Activated CD4-positive, alpha-beta T cell treated with anti-CD3 and anti-CD28 coated beads for 36 hours (primary cell): Measurements from ENCODE around the gene PSMB7. TPM values are rescaled to one million over a fixed set of nuclear protein-coding genes. Genes with fewer than 3 reads are reported as not detected.

Experiments used
- ATAC-seq: fragments of 200-7000 bp; cut with Tn5 transposase; one replicate; pipeline ENCODE4 v1.10.0; 2021; ENCODE audit warnings: mild to moderate bottlenecking, moderate library complexity
- CTCF ChIA-PET: fragments of 350-600 bp; sonication (Branson Sonifier 250); formaldehyde crosslinking; loops from one replicate; lab custom pipeline; 2021; ENCODE audit warnings: antibody characterized with exemption; lab: Charles Lee
- POLR2A ChIA-PET: fragments of 350-600 bp; sonication (Branson Sonifier 250); formaldehyde crosslinking; loops from one replicate; lab custom pipeline; 2021; ENCODE audit warnings: antibody characterized with exemption, inconsistent platforms; lab: Charles Lee
- DNase-seq: peaks from one replicate; pipeline ENCODE4 v3.0.0-alpha.2; 2020
- H3K27ac Mint-ChIP-seq: one replicate; pipeline ENCODE4 v1.8.0; 2021; ENCODE audit warnings: mixed read lengths
- H3K27me3 Mint-ChIP-seq: one replicate; pipeline ENCODE4 v1.8.0; 2021; ENCODE audit warnings: mixed read lengths
- H3K36me3 Mint-ChIP-seq: one replicate; pipeline ENCODE4 v1.8.0; 2021; ENCODE audit warnings: low read depth, mixed read lengths
- H3K4me1 Mint-ChIP-seq: one replicate; pipeline ENCODE4 v1.8.0; 2021; ENCODE audit warnings: mixed read lengths
- H3K4me3 Mint-ChIP-seq: one replicate; pipeline ENCODE4 v1.8.0; 2021; ENCODE audit warnings: mild to moderate bottlenecking, moderate library complexity, mixed read lengths
- H3K9me3 Mint-ChIP-seq: one replicate; pipeline ENCODE4 v1.8.0; 2021; ENCODE audit warnings: low read depth, mixed read lengths
- intact Hi-C, 2 experiments: fragments of 100-400 bp; cut with DNase I in 1 of 2; cut with micrococcal nuclease in 1 of 2; formaldehyde crosslinking; loops; one replicate each; pipeline versions ENCODE4 v1.14.2 to v1.15.1; 2022 to 2024; cut with DNase I, micrococcal nuclease
- total RNA-seq, 2 experiments: library from RNA; stranded (reverse); gene quantifications; one replicate each; pipeline ENCODE4 v1.2.3, GENCODE V29; 2021

PSMB7 gene
- total RNA-seq, 2 experiments from 2014 or later = 143 to 164 TPM

DNA sequence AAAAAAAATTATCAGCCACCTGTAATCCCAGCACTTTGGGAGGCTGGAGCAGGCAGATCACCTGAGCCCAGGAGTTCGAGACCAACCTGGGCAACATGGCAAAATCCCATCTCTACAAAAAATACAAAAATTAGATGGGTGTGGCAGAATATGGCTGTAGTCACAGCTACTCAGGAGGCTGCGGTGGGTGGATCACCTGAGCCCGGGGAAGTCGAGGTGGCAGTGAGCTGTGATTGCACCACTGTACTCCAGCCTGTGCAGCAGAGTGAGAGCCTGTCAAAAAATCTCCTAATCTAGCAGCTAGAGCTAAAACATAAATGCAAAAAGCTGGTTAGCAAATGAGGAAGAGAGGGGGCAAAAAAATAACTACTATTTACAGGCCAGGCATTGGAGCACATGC lies 12.0 kb downstream of the PSMB7 start:
- DNase-seq (no peak), ATAC-seq (no peak)
- Mint-ChIP-seq H3K4me1 (peaks cover 15% of the 10 kb centered on the region), H3K36me3 (peaks cover 40% of the 10 kb centered on the region), H3K4me3 (no peak overlapping the region), H3K27me3 (no peaks in the 10 kb centered on the region), H3K27ac (no peak overlapping the region), H3K9me3 (no peaks in the 10 kb centered on the region)
- ChIA-PET CTCF (interaction anchor here (1.0 kb wide), 1 partner anchor 8 kb away, joined by 3 read pairs; no protein-coding TSS in a partner anchor), POLR2A (no interaction called here)
- intact Hi-C loops = no loop called here

DNA sequence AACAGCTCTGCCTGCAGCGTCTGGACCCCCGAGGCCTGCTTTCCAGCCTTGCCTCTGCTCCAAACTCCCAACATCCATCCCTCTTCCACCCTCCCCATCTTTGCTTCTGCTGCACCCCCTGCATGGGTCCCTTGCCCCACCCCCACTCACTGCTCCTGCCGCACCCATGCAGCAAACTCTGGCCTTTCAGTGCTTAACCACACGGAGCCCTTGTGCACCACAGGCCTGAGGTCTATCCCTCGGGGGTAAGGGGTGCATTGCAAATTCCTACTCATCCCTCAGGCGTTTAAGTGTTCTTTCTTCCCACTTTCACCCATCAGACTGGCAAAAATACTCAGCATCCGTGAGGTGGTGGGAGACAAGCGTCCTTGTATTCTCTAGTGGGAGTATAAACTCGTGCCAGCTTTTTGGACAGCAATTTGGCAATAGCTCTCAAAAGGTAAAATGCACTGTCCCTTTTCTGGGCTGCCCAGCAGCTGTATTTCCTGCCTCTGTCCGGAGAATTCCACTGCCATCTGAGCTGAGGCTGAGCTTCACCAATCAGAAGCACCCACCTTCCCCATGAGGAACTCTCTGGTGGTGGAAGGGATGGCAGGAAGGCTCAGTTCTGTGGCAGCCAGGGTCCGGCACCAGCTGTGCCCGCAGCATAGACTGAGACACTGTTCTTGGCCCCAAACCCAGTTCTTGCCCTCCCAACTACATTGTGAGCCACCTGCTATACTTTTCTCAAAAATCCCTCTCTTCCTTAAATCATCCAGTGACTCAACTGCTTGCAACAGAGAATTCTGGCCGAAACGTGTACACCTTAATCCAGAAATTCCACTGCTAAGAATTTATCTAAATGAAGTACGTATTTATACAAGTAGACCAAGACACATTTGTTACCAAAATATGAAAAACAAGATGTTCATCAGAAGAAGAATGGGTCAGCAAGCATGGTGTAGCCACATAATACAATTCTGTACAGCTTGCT lies 15.0 kb downstream of the PSMB7 start:
- Mint-ChIP-seq H3K27ac (no peak overlapping the region), H3K4me1 (peaks cover 19% of the 10 kb centered on the region), H3K36me3 (peaks cover 21% of the 10 kb centered on the region), H3K9me3 (no peaks in the 10 kb centered on the region), H3K4me3 (no peak overlapping the region), H3K27me3 (no peaks in the 10 kb centered on the region)
- POLR2A ChIA-PET = interaction anchor here (0.6 kb wide), 1 partner anchor 15 kb away, joined by 6 read pairs; no protein-coding TSS in a partner anchor
- DNase-seq (no peak), ATAC-seq (no peak)
- CTCF ChIA-PET = interaction anchor here (0.7 to 2.9 kb wide), 4 partner anchors 9 to 18 kb away, joined by 3 to 17 read pairs (median 4); no protein-coding TSS in a partner anchor
- intact Hi-C loops = no loop called here

DNA sequence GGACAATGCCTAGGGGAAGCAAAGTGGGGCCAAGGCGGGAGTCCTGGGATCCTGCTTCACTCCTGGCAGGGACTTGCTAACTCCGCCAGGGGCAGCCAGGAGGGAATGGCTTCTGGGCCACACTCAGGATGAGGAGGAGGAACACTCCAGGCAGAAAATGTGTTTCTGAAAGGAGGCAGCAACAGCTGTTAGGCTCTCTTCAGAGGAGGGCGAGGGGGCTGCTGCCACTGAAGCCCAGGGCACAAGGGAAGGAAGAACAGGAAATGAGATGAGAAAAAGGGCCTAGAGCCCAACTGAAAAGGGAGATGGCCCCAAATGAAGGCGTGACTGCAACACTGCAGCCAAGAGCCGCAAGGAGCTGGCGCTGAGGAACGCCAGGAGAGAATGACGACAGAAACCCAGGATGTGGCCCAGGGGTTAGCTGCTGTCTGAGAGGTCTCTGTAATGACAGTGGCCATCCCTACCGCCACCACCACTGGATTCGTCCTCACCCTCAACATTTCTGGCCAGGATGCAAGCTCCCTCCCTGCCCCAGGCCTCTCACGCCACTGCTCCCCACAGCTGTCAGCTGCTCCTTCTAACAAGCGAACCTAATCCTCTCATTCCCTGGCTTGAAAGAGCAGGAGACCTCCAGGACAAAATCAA lies 15.8 kb downstream of the PSMB7 start:
- CTCF ChIA-PET = interaction anchor here (0.7 to 2.9 kb wide), 4 partner anchors 8 to 28 kb away, joined by 3 to 17 read pairs (median 4); no protein-coding TSS in a partner anchor
- H3K4me3 Mint-ChIP-seq = no peak overlapping the region
- no peak overlapping the region for H3K27ac Mint-ChIP-seq
- DNase-seq (no peak), ATAC-seq (no peak)
- intact Hi-C loops = no loop called here
- peaks cover 24% of the 10 kb centered on the region for H3K4me1 Mint-ChIP-seq
- H3K36me3 Mint-ChIP-seq = peaks cover 16% of the 10 kb centered on the region
- H3K27me3 Mint-ChIP-seq = no peaks in the 10 kb centered on the region
- POLR2A ChIA-PET = no interaction called here
- no peaks in the 10 kb centered on the region for H3K9me3 Mint-ChIP-seq

DNA sequence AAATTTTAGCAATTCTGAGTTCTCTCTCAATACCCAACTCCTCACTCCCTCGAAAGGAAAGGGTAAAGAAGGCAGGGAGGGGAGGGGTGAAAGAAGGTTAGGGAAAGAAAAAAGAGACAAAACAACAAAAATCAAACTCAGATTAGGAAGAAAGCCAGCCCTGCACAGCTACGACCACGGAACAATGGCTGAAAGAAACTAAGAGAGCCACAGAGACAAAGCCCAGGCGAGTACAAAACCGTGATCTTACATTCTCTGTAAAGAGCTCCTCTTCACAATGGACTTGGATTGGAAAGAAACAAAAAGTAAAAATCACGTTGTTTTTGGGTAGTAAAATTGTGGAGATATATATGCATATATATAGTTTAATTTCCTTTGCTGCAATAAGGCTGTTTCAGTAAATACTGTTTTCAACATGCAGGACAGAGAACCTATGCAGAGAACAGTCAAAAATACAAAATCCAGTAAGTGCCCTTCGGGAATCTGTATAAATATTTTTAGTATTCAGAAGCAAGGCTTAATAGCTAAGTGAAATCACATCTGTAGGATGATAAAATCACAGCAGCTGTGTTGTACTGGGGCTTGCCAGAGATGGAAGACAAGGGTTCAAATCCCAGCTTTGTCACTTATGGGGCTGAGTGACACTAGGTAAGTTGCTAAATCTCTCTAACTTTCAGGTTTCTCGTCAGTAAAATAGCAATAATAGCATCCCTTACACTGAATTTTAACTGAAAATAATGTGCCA lies 16.9 kb downstream of the PSMB7 start:
- Mint-ChIP-seq H3K36me3 (peaks cover 16% of the 10 kb centered on the region), H3K27ac (no peak overlapping the region), H3K27me3 (no peaks in the 10 kb centered on the region), H3K4me1 (peaks cover 34% of the 10 kb centered on the region), H3K4me3 (no peak overlapping the region), H3K9me3 (no peaks in the 10 kb centered on the region)
- POLR2A ChIA-PET = no interaction called here
- DNase-seq (no peak), ATAC-seq (no peak)
- intact Hi-C loops = no loop called here
- CTCF ChIA-PET = interaction anchor here (0.7 to 1.5 kb wide), 5 partner anchors 12 to 139 kb away, joined by 3 to 7 read pairs (median 3); no protein-coding TSS in a partner anchor

DNA sequence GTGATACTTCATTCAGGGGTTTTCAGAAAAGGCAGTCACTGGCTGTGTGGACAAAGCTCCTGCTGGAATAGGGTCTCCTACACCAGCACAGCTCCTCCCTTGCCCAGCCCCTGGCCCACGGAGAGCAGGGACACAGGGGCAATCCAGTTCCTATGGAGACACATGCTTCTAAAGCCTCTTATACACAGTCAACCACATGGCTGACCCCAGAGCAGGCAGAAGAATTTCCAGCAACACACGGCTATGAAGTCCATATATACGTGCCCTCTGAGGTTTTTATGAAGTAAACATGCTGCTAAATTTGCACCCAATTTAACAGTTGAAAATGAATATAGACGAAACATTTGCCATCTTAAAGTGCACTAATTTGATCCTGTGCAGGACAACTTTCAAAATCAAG lies 19.4 kb downstream of the PSMB7 start:
- Mint-ChIP-seq H3K4me3 (no peak overlapping the region), H3K4me1 (peaks cover 48% of the 10 kb centered on the region), H3K27me3 (no peaks in the 10 kb centered on the region), H3K36me3 (peaks cover 10% of the 10 kb centered on the region), H3K27ac (no peak overlapping the region), H3K9me3 (no peaks in the 10 kb centered on the region)
- ChIA-PET CTCF (interaction anchor here (0.6 to 1.4 kb wide), 4 partner anchors 9 to 592 kb away, joined by 3 read pairs; no protein-coding TSS in a partner anchor), POLR2A (no interaction called here)
- ATAC-seq = no peak
- DNase-seq = no peak
- intact Hi-C loops = loop anchor here in 1 of 2 experiments (2.0 kb wide), 1 partner anchor 269 kb away; no protein-coding TSS in a partner anchor

DNA sequence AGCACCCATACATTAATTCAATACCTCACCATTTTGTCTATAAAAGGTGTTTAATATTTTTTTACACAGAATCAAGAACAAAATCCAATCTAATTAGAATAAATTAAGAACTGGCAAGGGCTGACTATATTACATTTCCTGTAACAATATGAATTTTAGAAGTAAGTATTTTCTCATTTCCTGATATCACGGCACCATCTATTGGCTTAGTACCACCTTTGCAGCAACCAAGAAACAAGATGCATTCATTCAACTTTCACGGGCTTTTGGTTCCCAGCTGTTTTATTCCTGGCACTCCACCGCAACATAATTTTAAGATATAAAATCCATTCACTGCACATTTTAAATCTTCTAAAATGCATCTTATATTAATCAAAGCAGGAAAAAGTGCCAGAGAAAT lies 20.6 kb downstream of the PSMB7 start:
- Mint-ChIP-seq H3K36me3 (peaks cover 6% of the 10 kb centered on the region), H3K4me3 (no peak overlapping the region), H3K4me1 (peaks cover 54% of the 10 kb centered on the region), H3K27ac (peak overlapping the region; percentile 55), H3K27me3 (no peaks in the 10 kb centered on the region), H3K9me3 (no peaks in the 10 kb centered on the region)
- intact Hi-C loops = loop anchor here (2.0 to 5.0 kb wide), 2 partner anchors 267 to 268 kb away; no protein-coding TSS in a partner anchor
- ATAC-seq (peak; percentile 21), DNase-seq (no peak)
- ChIA-PET CTCF (interaction anchor here (0.7 to 1.5 kb wide), 4 partner anchors 8 to 420 kb away, joined by 3 to 6 read pairs (median 3); no protein-coding TSS in a partner anchor), POLR2A (no interaction called here)

DNA sequence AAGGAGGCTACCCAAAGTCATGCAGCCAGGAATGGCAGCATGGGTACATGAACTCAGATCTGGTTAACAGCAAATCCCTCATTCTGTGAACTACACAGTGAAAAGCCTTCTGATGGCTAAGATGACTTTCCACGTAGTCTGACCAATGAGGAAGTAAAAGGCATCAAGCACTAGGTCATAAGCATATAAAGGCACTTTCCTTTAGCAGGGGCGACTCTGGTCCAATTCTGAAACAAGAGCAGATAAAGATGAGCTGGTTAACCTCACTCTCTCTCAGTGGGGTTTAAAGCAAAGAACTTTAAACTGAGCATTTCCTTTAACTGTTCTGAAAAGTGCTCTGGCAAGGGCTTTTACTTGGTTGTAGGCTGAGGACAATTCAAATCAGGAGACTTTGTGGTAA lies 21.1 kb downstream of the PSMB7 start:
- POLR2A ChIA-PET = no interaction called here
- Mint-ChIP-seq H3K27ac (peak overlapping the region; percentile 55), H3K4me1 (peaks cover 57% of the 10 kb centered on the region), H3K9me3 (no peaks in the 10 kb centered on the region), H3K27me3 (no peaks in the 10 kb centered on the region), H3K4me3 (no peak overlapping the region), H3K36me3 (peaks cover 6% of the 10 kb centered on the region)
- no peak for DNase-seq
- peak; percentile 89 for ATAC-seq
- intact Hi-C loops = loop anchor here (2.0 to 5.0 kb wide), 2 partner anchors 267 kb away; no protein-coding TSS in a partner anchor
- CTCF ChIA-PET = interaction anchor here (0.6 to 1.5 kb wide), 2 partner anchors 33 to 267 kb away, joined by 3 to 6 read pairs; no protein-coding TSS in a partner anchor

DNA sequence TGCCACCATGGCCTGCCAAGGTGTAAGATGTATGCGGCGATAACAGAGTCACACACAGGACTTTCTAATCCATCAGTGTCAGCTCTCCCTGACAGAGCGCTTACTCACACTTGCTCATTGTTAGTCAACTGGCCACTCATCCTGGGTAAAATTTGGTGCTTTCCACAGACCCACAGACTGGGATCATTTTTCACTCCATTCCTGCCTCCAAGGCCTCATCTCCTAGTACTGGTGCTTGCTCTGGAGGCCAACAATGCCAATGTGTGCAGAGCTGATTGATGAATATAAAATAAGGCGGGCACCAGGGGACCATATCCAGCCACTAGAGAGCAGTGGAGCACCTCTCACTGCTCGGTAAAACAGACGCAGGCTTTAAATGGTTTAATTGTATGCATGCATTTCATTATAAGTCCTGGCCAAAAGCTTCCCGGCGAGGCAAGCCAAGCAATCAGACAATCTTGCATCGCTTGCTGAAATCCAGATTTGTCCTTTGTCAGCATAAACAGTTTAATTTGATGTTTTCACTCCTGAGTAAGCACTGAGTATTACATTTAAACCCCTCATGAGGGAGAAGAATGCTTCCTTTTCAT lies 22.3 kb downstream of the PSMB7 start:
- peak; percentile 60 for ATAC-seq

DNA sequence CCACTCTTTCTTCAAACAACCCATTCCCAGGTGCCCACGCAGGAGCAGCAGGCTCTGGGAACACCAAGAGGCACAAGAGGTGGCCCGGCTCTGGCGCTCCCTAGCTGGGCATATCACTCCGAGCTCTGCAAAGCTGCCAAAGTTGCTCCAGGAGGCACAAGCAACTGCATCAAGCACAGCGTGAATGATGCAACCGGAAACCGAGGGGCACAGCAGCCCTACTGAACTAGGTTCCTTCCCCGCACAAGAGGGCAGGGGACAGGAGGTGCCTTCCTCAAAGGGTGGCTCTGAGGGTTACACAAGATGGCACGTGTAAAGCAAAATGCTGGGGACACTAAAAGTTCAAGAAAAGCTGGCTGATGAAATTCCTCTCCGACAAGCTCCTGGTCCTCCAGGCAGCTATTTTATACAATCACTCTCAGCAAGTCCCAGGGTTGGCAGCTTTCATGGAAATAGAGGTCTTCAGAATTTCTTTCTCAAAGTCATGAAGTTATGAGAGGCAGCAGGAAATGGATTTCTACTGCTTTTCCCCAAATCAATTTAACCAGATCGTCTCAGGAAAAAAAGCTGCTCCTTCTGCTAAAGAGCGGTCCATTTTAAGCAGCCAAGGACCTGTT lies 22.9 kb downstream of the PSMB7 start:
- ChIA-PET POLR2A (no interaction called here), CTCF (interaction anchor here (0.5 to 2.8 kb wide), 8 partner anchors 9 to 404 kb away, joined by 3 to 9 read pairs (median 4); no protein-coding TSS in a partner anchor)
- intact Hi-C loops = loop anchor here in 1 of 2 experiments (5.0 kb wide), 1 partner anchor 265 kb away; no protein-coding TSS in a partner anchor
- H3K36me3 Mint-ChIP-seq = peaks cover 6% of the 10 kb centered on the region
- no peak for DNase-seq
- H3K27me3 Mint-ChIP-seq = no peaks in the 10 kb centered on the region
- ATAC-seq = no peak
- peaks cover 63% of the 10 kb centered on the region for H3K4me1 Mint-ChIP-seq
- no peak overlapping the region for H3K27ac Mint-ChIP-seq
- no peak overlapping the region for H3K4me3 Mint-ChIP-seq
- no peaks in the 10 kb centered on the region for H3K9me3 Mint-ChIP-seq

More for the DNA sequence above, 22.3 kb downstream of the PSMB7 start:
- ChIA-PET POLR2A (no interaction called here), CTCF (interaction anchor here (0.6 to 2.8 kb wide), 7 partner anchors 9 to 270 kb away, joined by 3 to 9 read pairs (median 4); no protein-coding TSS in a partner anchor)
- peak; percentile 30 for DNase-seq
- intact Hi-C loops = loop anchor here in 1 of 2 experiments (5.0 kb wide), 1 partner anchor 266 kb away; no protein-coding TSS in a partner anchor
- Mint-ChIP-seq H3K27ac (no peak overlapping the region), H3K36me3 (peaks cover 6% of the 10 kb centered on the region), H3K27me3 (no peaks in the 10 kb centered on the region), H3K4me1 (peaks cover 60% of the 10 kb centered on the region), H3K9me3 (no peaks in the 10 kb centered on the region), H3K4me3 (no peak overlapping the region)
